DND-41 (cell line): Measurements from ENCODE around the gene CASQ1.

Experiments
- ATAC-seq: fragments of 200-7000 bp; cut with Tn5 transposase; 3 replicates; pipeline ENCODE4 v1.9.1; 2021; ENCODE audit warnings: low read depth; ENCODE audit not compliant: insufficient read depth
- DNase-seq: peaks from one replicate; pipeline ENCODE4 v3.0.0-alpha.2; 2020
- H2AFZ ChIP-seq: 2 replicates; pipeline ENCODE4 v1.6.0; 2012; ENCODE audit warnings: low read depth, low read length
- H3K27ac ChIP-seq: 2 replicates; pipeline ENCODE4 v1.5.1; 2012; ENCODE audit warnings: low read length, inconsistent platforms
- H3K27me3 ChIP-seq: fragments of 200-600 bp; sonication (generic); 2 replicates; pipeline ENCODE4 v1.6.0; 2012; ENCODE audit warnings: low read length, mild to moderate bottlenecking, inconsistent platforms; ENCODE audit not compliant: insufficient read depth, poor library complexity
- H3K36me3 ChIP-seq: 2 replicates; pipeline ENCODE4 v1.5.1; 2012; ENCODE audit warnings: low read length, inconsistent platforms; ENCODE audit not compliant: insufficient read depth
- H3K4me1 ChIP-seq: 2 replicates; pipeline ENCODE4 v1.5.1; 2012; ENCODE audit warnings: mild to moderate bottlenecking, low read length; ENCODE audit not compliant: insufficient read depth
- H3K4me2 ChIP-seq: 2 replicates; pipeline ENCODE4 v1.6.0; 2012; ENCODE audit warnings: mild to moderate bottlenecking, moderate library complexity, low read length, inconsistent platforms; ENCODE audit not compliant: insufficient read depth
- H3K4me3 ChIP-seq, 2 experiments: fragments of 200-600 bp in 1 of 2; shearing (Covaris generic) in 1 of 2; 2 replicates each; pipeline ENCODE4 v1.5.1; 2012 to 2016; ENCODE audit warnings: inconsistent platforms in 2 of 2, low read length in 2 of 2, mild to moderate bottlenecking in 2 of 2, low read depth in 1 of 2, moderate library complexity in 1 of 2
- H3K79me2 ChIP-seq: 2 replicates; pipeline ENCODE4 v1.6.0; 2012; ENCODE audit warnings: low read length, inconsistent platforms; ENCODE audit not compliant: insufficient read depth
- H3K9ac ChIP-seq: 2 replicates; pipeline ENCODE4 v1.6.0; 2012; ENCODE audit warnings: low read depth, mild to moderate bottlenecking, inconsistent platforms, low read length, moderate library complexity
- H3K9me3 ChIP-seq: 2 replicates; pipeline ENCODE4 v1.5.1; 2012; ENCODE audit warnings: low read length, moderate library complexity, mild to moderate bottlenecking, inconsistent platforms; ENCODE audit not compliant: insufficient read depth, severe bottlenecking
- H4K20me1 ChIP-seq: 2 replicates; pipeline ENCODE4 v1.6.0; 2012; ENCODE audit warnings: low read length; ENCODE audit not compliant: insufficient read depth
- CTCF ChIP-seq: IDR thresholded peaks from 2 replicates; pipeline ENCODE4 v1.5.1; 2012; ENCODE audit warnings: borderline replicate concordance, low read length, moderate library complexity, mild to moderate bottlenecking; ENCODE audit not compliant: poor library complexity, severe bottlenecking; ENCODE audit errors: extremely low read depth
- EZH2 ChIP-seq: IDR thresholded peaks from 3 replicates; pipeline ENCODE4 v1.6.1; 2012; ENCODE audit warnings: borderline replicate concordance, low read depth, mild to moderate bottlenecking, moderate library complexity, low read length, inconsistent platforms; ENCODE audit not compliant: severe bottlenecking

Gene CASQ1

GRCh38 chr1:160162931-160163330, 27.4 kb upstream of the CASQ1 start:
- Histone ChIP-seq H3K4me1 (no peaks in the 10 kb centered on the region), H3K9me3 (no peaks in the 10 kb centered on the region), H3K79me2 (no peaks in the 10 kb centered on the region), H4K20me1 (no peaks in the 10 kb centered on the region), H3K4me2 (no peak overlapping the region), H2AFZ (no peak overlapping the region), H3K27me3 (peaks cover 54% of the 10 kb centered on the region), H3K36me3 (no peaks in the 10 kb centered on the region), H3K4me3 (no peak overlapping the region), H3K9ac (no peak overlapping the region), H3K27ac (no peak overlapping the region)
- DNase-seq (no peak), ATAC-seq (no peak)
- no peak for TF ChIP-seq EZH2
- no peak for TF ChIP-seq CTCF

GRCh38 chr1:160163615-160164014, 26.8 kb upstream of the CASQ1 start:
- no peaks in the 10 kb centered on the region for H3K79me2 ChIP-seq
- no peaks in the 10 kb centered on the region for H4K20me1 ChIP-seq
- H3K4me3 ChIP-seq = no peak overlapping the region
- no peaks in the 10 kb centered on the region for H3K9me3 ChIP-seq
- no peak overlapping the region for H3K27ac ChIP-seq
- no peak overlapping the region for H3K4me2 ChIP-seq
- no peak for DNase-seq
- no peak for ATAC-seq
- no peaks in the 10 kb centered on the region for H3K4me1 ChIP-seq
- H3K9ac ChIP-seq = no peak overlapping the region
- peaks cover 47% of the 10 kb centered on the region for H3K27me3 ChIP-seq
- no peaks in the 10 kb centered on the region for H3K36me3 ChIP-seq
- TF ChIP-seq EZH2 = no peak
- no peak for TF ChIP-seq CTCF
- no peak overlapping the region for H2AFZ ChIP-seq

- no peak for TF ChIP-seq EZH2
- TF ChIP-seq CTCF = no peak
Measured at GRCh38 chr1:160164121-160164520, 26.3 kb upstream of the CASQ1 start.

More at GRCh38 chr1:160164121-160164520, 26.3 kb upstream of the CASQ1 start:
- DNase-seq (no peak), ATAC-seq (no peak)
- Histone ChIP-seq H4K20me1 (no peaks in the 10 kb centered on the region), H3K79me2 (no peaks in the 10 kb centered on the region), H2AFZ (no peak overlapping the region), H3K27me3 (peaks cover 42% of the 10 kb centered on the region), H3K27ac (no peak overlapping the region), H3K9me3 (no peaks in the 10 kb centered on the region), H3K9ac (no peak overlapping the region), H3K4me2 (no peak overlapping the region), H3K4me1 (no peaks in the 10 kb centered on the region), H3K36me3 (no peaks in the 10 kb centered on the region), H3K4me3 (no peak overlapping the region)
